Loucy (cell line): ENCODE data around the gene TUBA4A.
A peak's percentile ranks its signal among the peaks of the same experiment; 100 is the strongest.

ENCODE experiments used
- H2AFZ ChIP-seq: fragments of 200-600 bp; sonication (generic); 2 replicates; pipeline ENCODE4 v1.6.0; 2016; ENCODE audit warnings: antibody characterized with exemption, mild to moderate bottlenecking, low read length, moderate library complexity
- H3F3A ChIP-seq: fragments of 200-600 bp; 2 replicates; pipeline ENCODE4 v1.6.0; 2016; ENCODE audit warnings: antibody characterized with exemption, low read depth, mild to moderate bottlenecking
- H3K27me3 ChIP-seq: fragments of 200-600 bp; sonication (generic); 2 replicates; pipeline ENCODE4 v1.6.1; 2014; ENCODE audit warnings: low read length, mild to moderate bottlenecking; ENCODE audit not compliant: insufficient read depth, poor library complexity, severe bottlenecking
- H3K36me3 ChIP-seq: fragments of 200-600 bp; sonication (generic); 2 replicates; pipeline ENCODE4 v1.6.1; 2016; ENCODE audit warnings: low read length; ENCODE audit not compliant: insufficient read depth
- H3K4me1 ChIP-seq: fragments of 200-600 bp; sonication (generic); 2 replicates; pipeline ENCODE4 v1.5.1; 2014; ENCODE audit warnings: low read length, mild to moderate bottlenecking; ENCODE audit not compliant: insufficient read depth, poor library complexity, severe bottlenecking
- H3K4me2 ChIP-seq: fragments of 200-600 bp; sonication (generic); 2 replicates; pipeline ENCODE4 v1.6.0; 2014; ENCODE audit warnings: antibody characterized with exemption, low read length, low read depth, mild to moderate bottlenecking; ENCODE audit not compliant: poor library complexity, severe bottlenecking
- H3K4me3 ChIP-seq: fragments of 200-600 bp; sonication (generic); 2 replicates; pipeline ENCODE4 v1.5.1; 2014; ENCODE audit warnings: low read length, mild to moderate bottlenecking, mixed read lengths; ENCODE audit not compliant: poor library complexity, severe bottlenecking
- H3K79me2 ChIP-seq: fragments of 200-600 bp; sonication (generic); 2 replicates; pipeline ENCODE4 v1.6.1; 2014; ENCODE audit warnings: low read length; ENCODE audit not compliant: insufficient read depth
- H3K9ac ChIP-seq: fragments of 200-600 bp; sonication (generic); 2 replicates; pipeline ENCODE4 v1.6.0; 2014; ENCODE audit warnings: mild to moderate bottlenecking, low read depth, low read length, moderate library complexity; ENCODE audit not compliant: poor library complexity, severe bottlenecking
- H3K9me2 ChIP-seq: fragments of 200-600 bp; sonication (generic); replicated peaks from 2 replicates; pipeline ENCODE4 v1.6.1; 2016; ENCODE audit warnings: low read depth, low read length, mixed read lengths
- H3K9me3 ChIP-seq: fragments of 200-600 bp; sonication (generic); 2 replicates; pipeline ENCODE4 v1.6.1; 2014; ENCODE audit warnings: mild to moderate bottlenecking, antibody characterized with exemption, low read length, low read depth; ENCODE audit not compliant: insufficient read depth
- H4K20me1 ChIP-seq: fragments of 200-600 bp; sonication (generic); 2 replicates; pipeline ENCODE4 v1.6.0; 2014; ENCODE audit warnings: antibody characterized with exemption, low read length, mild to moderate bottlenecking; ENCODE audit not compliant: insufficient read depth, poor library complexity, severe bottlenecking
- CTCF ChIP-seq: fragments of 200-600 bp; sonication (generic); conservative IDR thresholded peaks from 2 replicates; pipeline ENCODE4 v1.5.1; 2014; ENCODE audit warnings: mild to moderate bottlenecking, antibody characterized with exemption, low read length
- EZH2phosphoT487 ChIP-seq: fragments of 200-600 bp; IDR thresholded peaks from 2 replicates; pipeline ENCODE4 v1.6.1; 2018; ENCODE audit warnings: antibody characterized with exemption, mild to moderate bottlenecking, moderate library complexity, borderline replicate concordance

The TUBA4A gene

GRCh38 chr2:219206328-219207133, 47.2 kb downstream of the TUBA4A start, which contains the start of gene ZFAND2B:
TSS of gene ZFAND2B (plus strand) at chr2:219206782. CDS start at chr2:219206988, 206 bp downstream.
- Histone ChIP-seq H2AFZ (peak within 1 kb of the TSS; percentile 93), H3F3A (0 out of 2 replicates have a peak, but pooled peaks cover 5% of the 10 kb centered on the region), H3K79me2 (peaks cover 9% of the 10 kb centered on the region; the same call in 1 of the 2 replicates), H3K4me3 (peak within 1 kb of the TSS; percentile 90), H3K9me3 (peaks cover 8% of the 10 kb centered on the region; the same call in 1 of the 2 replicates), H4K20me1 (peaks cover 4% of the 10 kb centered on the region), H3K9ac (peak within 1 kb of the TSS; percentile 87), H3K4me1 (peaks cover 18% of the 10 kb centered on the region), H3K36me3 (no peaks in the 10 kb centered on the region), H3K27me3 (no peaks in the 10 kb centered on the region), H3K9me2 (no peaks in the 10 kb centered on the region), H3K4me2 (peak within 1 kb of the TSS; percentile 100)
- TF ChIP-seq CTCF: no peak
- no peak for TF ChIP-seq EZH2phosphoT487

GRCh38 chr2:219205981-219206327, 47.8 kb downstream of the TUBA4A start:
- H3F3A ChIP-seq: 0 out of 2 replicates have a peak, but pooled peaks cover 5% of the 10 kb centered on the region
- peak overlapping the region; percentile 90 for H2AFZ ChIP-seq

GRCh38 chr2:219205165-219205538, 48.6 kb downstream of the TUBA4A start:
- no peak overlapping the region for H3K9ac ChIP-seq
- no peaks in the 10 kb centered on the region for H3K27me3 ChIP-seq
- H3K4me2 ChIP-seq: no peak overlapping the region
- peaks cover 8% of the 10 kb centered on the region; the same call in 1 of the 2 replicates for H3F3A ChIP-seq
- no peak overlapping the region for H2AFZ ChIP-seq
- peaks cover 18% of the 10 kb centered on the region for H3K4me1 ChIP-seq
- H3K9me3 ChIP-seq: peaks cover 8% of the 10 kb centered on the region; the same call in 1 of the 2 replicates
- peaks cover 4% of the 10 kb centered on the region for H4K20me1 ChIP-seq
- H3K4me3 ChIP-seq: no peak overlapping the region
- H3K36me3 ChIP-seq: no peaks in the 10 kb centered on the region
- TF ChIP-seq CTCF (no peak), EZH2phosphoT487 (no peak)
- no peaks in the 10 kb centered on the region for H3K9me2 ChIP-seq
- peaks cover 9% of the 10 kb centered on the region; the same call in 1 of the 2 replicates for H3K79me2 ChIP-seq

More at GRCh38 chr2:219205981-219206327, 47.8 kb downstream of the TUBA4A start:
- no peak for TF ChIP-seq CTCF
- TF ChIP-seq EZH2phosphoT487: no peak
- peak overlapping the region; percentile 90 for H3K4me3 ChIP-seq
- H3K9me3 ChIP-seq: peaks cover 8% of the 10 kb centered on the region; the same call in 1 of the 2 replicates
- H3K9me2 ChIP-seq: no peaks in the 10 kb centered on the region
- H3K9ac ChIP-seq: peak overlapping the region; percentile 87
- peaks cover 9% of the 10 kb centered on the region; the same call in 1 of the 2 replicates for H3K79me2 ChIP-seq
- no peaks in the 10 kb centered on the region for H3K27me3 ChIP-seq
- H3K4me2 ChIP-seq: peak overlapping the region; percentile 99
- peaks cover 18% of the 10 kb centered on the region for H3K4me1 ChIP-seq
- H3K36me3 ChIP-seq: no peaks in the 10 kb centered on the region
- peaks cover 4% of the 10 kb centered on the region for H4K20me1 ChIP-seq
